ENCODE results near the gene MUC5AC. TPM values are rescaled to one million over a fixed set of nuclear protein-coding genes. Genes with fewer than 3 reads are reported as not detected.
A peak's percentile ranks its signal among the peaks of the same experiment; 100 is the strongest.

The MUC5AC gene
- total RNA-seq, 6 experiments from 2014 or later, result not detected

DNA sequence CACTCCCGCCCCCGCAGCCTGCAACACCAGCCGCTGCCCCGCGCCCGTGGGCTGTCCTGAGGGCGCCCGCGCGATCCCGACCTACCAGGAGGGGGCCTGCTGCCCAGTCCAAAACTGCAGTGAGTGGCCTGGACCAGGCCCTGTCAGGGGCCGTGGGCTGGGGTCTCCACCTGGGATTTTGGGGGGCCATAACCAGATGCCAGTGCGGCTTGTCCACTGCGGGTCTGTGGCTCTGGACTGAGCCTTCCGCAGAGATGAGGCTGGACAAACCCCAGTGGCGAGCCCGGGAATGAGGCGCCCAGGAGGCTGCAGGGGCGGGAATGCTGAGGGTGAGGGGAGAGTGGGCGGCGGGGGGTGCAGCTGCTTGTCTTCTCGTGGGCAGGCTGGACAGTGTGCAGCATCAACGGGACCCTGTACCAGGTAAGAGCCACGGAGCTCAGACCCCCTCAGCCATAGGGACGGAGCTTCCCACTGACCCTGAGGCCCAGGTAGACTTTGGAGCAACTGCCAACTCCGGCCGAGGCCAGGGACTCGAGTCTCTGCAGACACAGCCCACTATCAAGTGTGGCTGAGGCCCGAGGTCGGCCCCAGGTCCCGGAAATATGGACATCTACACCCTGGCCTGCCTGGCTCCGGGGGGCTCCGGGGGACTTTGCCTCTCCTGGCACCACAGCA, 40.3 kb downstream of the MUC5AC start:
- TF ChIP-seq, protein P1, sequence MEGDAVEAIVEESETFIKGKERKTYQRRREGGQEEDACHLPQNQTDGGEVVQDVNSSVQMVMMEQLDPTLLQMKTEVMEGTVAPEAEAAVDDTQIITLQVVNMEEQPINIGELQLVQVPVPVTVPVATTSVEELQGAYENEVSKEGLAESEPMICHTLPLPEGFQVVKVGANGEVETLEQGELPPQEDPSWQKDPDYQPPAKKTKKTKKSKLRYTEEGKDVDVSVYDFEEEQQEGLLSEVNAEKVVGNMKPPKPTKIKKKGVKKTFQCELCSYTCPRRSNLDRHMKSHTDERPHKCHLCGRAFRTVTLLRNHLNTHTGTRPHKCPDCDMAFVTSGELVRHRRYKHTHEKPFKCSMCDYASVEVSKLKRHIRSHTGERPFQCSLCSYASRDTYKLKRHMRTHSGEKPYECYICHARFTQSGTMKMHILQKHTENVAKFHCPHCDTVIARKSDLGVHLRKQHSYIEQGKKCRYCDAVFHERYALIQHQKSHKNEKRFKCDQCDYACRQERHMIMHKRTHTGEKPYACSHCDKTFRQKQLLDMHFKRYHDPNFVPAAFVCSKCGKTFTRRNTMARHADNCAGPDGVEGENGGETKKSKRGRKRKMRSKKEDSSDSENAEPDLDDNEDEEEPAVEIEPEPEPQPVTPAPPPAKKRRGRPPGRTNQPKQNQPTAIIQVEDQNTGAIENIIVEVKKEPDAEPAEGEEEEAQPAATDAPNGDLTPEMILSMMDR (IDR thresholded peaks at IDR 0.05), result peak; percentile 16; the same call in 1 of the 2 replicates
- Mint-ChIP-seq H3K27me3 (ENCODE audit: insufficient read depth) (peaks cover 8% of the 10 kb centered on the region), H3K36me3 (ENCODE audit: low read depth) (no peaks in the 10 kb centered on the region), H3K9me3 (peaks cover under 1% of the 10 kb centered on the region; the same call in 1 of the 2 replicates), H3K27ac (no peak overlapping the region), H3K4me3 (no peak overlapping the region), H3K4me1 (ENCODE audit: low read depth) (no peaks in the 10 kb centered on the region)
- no peak for DNase-seq

GRCh38 chr11:1198561-1199240, 40.9 kb downstream of the MUC5AC start:
- Mint-ChIP-seq H3K27me3 (ENCODE audit: insufficient read depth) (peaks cover 8% of the 10 kb centered on the region), H3K9me3 (no peaks in the 10 kb centered on the region; the same call in 1 of the 2 replicates), H3K4me3 (no peak overlapping the region), H3K27ac (no peak overlapping the region), H3K36me3 (ENCODE audit: low read depth) (no peaks in the 10 kb centered on the region), H3K4me1 (ENCODE audit: low read depth) (no peaks in the 10 kb centered on the region)
- DNase-seq, result no peak
- TF ChIP-seq, protein P1 (IDR thresholded peaks at IDR 0.05), result no peak

DNA sequence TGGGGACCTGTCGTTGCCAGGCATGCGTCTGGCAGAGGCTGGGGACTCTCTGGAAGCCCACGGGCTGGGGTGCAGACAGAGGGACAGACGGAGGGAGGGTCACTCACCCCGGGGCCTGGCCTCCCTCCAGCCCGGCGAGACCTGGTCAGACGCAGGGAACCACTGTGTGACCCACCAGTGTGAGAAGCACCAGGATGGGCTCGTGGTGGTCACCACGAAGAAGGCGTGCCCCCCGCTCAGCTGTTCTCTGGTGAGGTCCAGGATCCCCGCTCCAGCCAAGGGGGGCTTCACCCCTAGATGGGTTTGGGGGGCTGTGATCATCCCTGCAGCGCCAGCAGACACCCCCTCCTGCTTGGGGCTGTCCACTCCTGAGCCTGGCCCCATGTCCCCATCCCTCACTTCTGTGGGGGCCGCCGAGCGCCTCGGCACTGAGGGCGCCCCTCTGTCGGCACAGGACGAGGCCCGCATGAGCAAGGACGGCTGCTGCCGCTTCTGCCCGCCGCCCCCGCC, 41.5 kb downstream of the MUC5AC start:
- Mint-ChIP-seq H3K36me3 (ENCODE audit: low read depth) (no peaks in the 10 kb centered on the region), H3K4me3 (no peak overlapping the region), H3K4me1 (ENCODE audit: low read depth) (no peaks in the 10 kb centered on the region), H3K27me3 (ENCODE audit: insufficient read depth) (peaks cover 8% of the 10 kb centered on the region), H3K9me3 (no peaks in the 10 kb centered on the region), H3K27ac (no peak overlapping the region)
- TF ChIP-seq, protein P1 (IDR thresholded peaks at IDR 0.05), result no peak
- no peak for DNase-seq

DNA sequence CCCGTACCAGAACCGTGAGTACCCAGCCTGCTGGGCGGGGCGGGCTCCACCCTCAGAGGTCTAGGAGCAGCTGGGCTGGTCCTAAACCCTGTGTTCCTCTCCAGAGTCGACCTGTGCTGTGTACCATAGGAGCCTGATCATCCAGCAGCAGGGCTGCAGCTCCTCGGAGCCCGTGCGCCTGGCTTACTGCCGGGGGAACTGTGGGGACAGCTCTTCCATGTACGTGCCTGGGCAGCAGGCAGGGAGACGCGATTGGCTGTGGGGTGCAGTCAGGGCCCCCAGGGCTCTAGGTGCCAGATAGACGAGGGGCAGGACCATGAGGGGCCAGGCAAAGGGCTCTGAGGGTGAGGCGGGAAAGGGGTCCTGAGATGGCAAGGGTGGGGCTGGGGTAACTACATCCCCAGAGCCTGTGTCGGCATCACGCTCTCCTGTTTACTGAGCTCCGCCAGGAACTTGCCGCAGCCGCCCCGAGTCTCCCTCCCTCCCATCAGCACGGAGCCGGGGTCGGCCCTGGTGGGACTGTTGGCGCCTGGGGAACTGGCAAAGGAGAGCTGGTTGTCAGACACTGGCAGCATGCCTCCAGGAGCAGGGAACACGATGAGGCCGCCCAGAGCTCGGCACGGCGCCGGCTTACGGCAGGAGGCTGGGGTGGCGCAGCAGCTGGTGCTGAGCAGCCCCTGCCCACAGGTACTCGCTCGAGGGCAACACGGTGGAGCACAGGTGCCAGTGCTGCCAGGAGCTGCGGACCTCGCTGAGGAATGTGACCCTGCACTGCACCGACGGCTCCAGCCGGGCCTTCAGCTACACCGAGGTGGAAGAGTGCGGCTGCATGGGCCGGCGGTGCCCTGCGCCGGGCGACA, 42.2 kb downstream of the MUC5AC start:
- H3K9me3 Mint-ChIP-seq, result no peaks in the 10 kb centered on the region
- DNase-seq, result no peak

More for the DNA sequence above, 42.2 kb downstream of the MUC5AC start:
- TF ChIP-seq, protein P1 (IDR thresholded peaks at IDR 0.05), result no peak
- no peak overlapping the region for H3K4me3 Mint-ChIP-seq
- H3K36me3 Mint-ChIP-seq (ENCODE audit: low read depth), result no peaks in the 10 kb centered on the region
- H3K27me3 Mint-ChIP-seq (ENCODE audit: insufficient read depth), result peaks cover 8% of the 10 kb centered on the region
- H3K4me1 Mint-ChIP-seq (ENCODE audit: low read depth), result no peaks in the 10 kb centered on the region
- H3K27ac Mint-ChIP-seq, result no peak overlapping the region

Measured in HFFc6 (cell line).